Calu3 (cell line): ENCODE results near the gene TMEM202. TPM values are rescaled to one million over a fixed set of nuclear protein-coding genes. Genes with fewer than 3 reads are reported as not detected.
"Not testable (repeated sequence)": the region's sequence is repeated elsewhere in the genome, so short reads cannot be mapped to it uniquely, and the experiment has no call there.

Source experiments
- BruUV-seq: library from RNA; stranded (reverse); fragments of 400-500 nt; replicated peaks from 2 replicates; lab custom pipeline; 2021; lab: Mats Ljungman, UMichigan
- CTCF ChIA-PET: fragments of 300-600 bp; sonication (Branson Sonifier 250); formaldehyde crosslinking; loops from one replicate; lab custom pipeline; 2022; ENCODE audit warnings: antibody characterized with exemption; lab: Charles Lee
- DNase-seq: peaks from one replicate; pipeline ENCODE4 v3.0.0; 2022
- H3K27ac Mint-ChIP-seq: one replicate; pipeline ENCODE4 v1.8.0; 2022; ENCODE audit warnings: mixed read lengths; ENCODE audit not compliant: unreplicated experiment
- H3K27me3 Mint-ChIP-seq: one replicate; pipeline ENCODE4 v1.8.0; 2022; ENCODE audit warnings: mixed read lengths; ENCODE audit not compliant: unreplicated experiment
- H3K36me3 Mint-ChIP-seq: one replicate; pipeline ENCODE4 v1.8.0; 2022; ENCODE audit warnings: mild to moderate bottlenecking, moderate library complexity, mixed read lengths; ENCODE audit not compliant: insufficient read depth, unreplicated experiment
- H3K4me1 Mint-ChIP-seq: one replicate; pipeline ENCODE4 v1.8.0; 2022; ENCODE audit warnings: mild to moderate bottlenecking, low read depth, mixed read lengths; ENCODE audit not compliant: unreplicated experiment
- H3K4me3 Mint-ChIP-seq: one replicate; pipeline ENCODE4 v1.8.0; 2022; ENCODE audit warnings: mild to moderate bottlenecking, low read depth, moderate library complexity, mixed read lengths; ENCODE audit not compliant: unreplicated experiment
- H3K9me3 Mint-ChIP-seq: one replicate; pipeline ENCODE4 v1.8.0; 2022; ENCODE audit warnings: low read depth, mixed read lengths; ENCODE audit not compliant: unreplicated experiment
- CTCF ChIP-seq: fragments of 200-600 bp; IDR thresholded peaks from one replicate; pipeline ENCODE4 v1.8.0; 2022; ENCODE audit warnings: antibody characterized with exemption; ENCODE audit not compliant: unreplicated experiment
- intact Hi-C: fragments of 100-400 bp; cut with micrococcal nuclease; formaldehyde crosslinking; loops from one replicate; pipeline ENCODE4 v1.10.0; 2022; ENCODE audit not compliant: unreplicated experiment
- total RNA-seq: library from RNA; stranded (reverse); gene quantifications from 2 replicates; pipeline ENCODE4 v1.2.3, GENCODE V29; 2022

The TMEM202 gene
- total RNA-seq, 1 experiment from 2014 or later: not detected

GRCh38 chr15:72406936-72407335, 8.8 kb downstream of the TMEM202 start:
- CTCF ChIA-PET: interaction anchor here (0.6 kb wide), 1 partner anchor 268 kb away, joined by 4 read pairs; no protein-coding TSS in a partner anchor
- H3K4me1 Mint-ChIP-seq: no peaks in the 10 kb centered on the region
- no peak overlapping the region for H3K27ac Mint-ChIP-seq
- no peak for TF ChIP-seq CTCF
- no peak for DNase-seq
- H3K36me3 Mint-ChIP-seq: no peaks in the 10 kb centered on the region
- no peak overlapping the region for H3K4me3 Mint-ChIP-seq
- H3K27me3 Mint-ChIP-seq: peaks cover 96% of the 10 kb centered on the region
- no peaks in the 10 kb centered on the region for H3K9me3 Mint-ChIP-seq
- no TSS peak for BruUV-seq
- intact Hi-C loops: no loop called here

- Mint-ChIP-seq H3K36me3 (no peaks in the 10 kb centered on the region), H3K9me3 (no peaks in the 10 kb centered on the region), H3K4me1 (no peaks in the 10 kb centered on the region), H3K4me3 (no peak overlapping the region), H3K27ac (no peak overlapping the region), H3K27me3 (peaks cover 54% of the 10 kb centered on the region)
- intact Hi-C loops: no loop called here
- DNase-seq: no peak
- CTCF ChIA-PET: no interaction called here
- no TSS peak for BruUV-seq
- no peak for TF ChIP-seq CTCF
These were observed 13.0 kb downstream of the TMEM202 start for GRCh38 chr15:72411111-72411510.

- CTCF ChIA-PET: no interaction called here
- TF ChIP-seq CTCF: no peak
- Mint-ChIP-seq H3K4me3 (no peak overlapping the region), H3K4me1 (no peaks in the 10 kb centered on the region), H3K36me3 (no peaks in the 10 kb centered on the region), H3K9me3 (no peaks in the 10 kb centered on the region), H3K27ac (no peak overlapping the region), H3K27me3 (peaks cover 49% of the 10 kb centered on the region)
- no peak for DNase-seq
- no TSS peak for BruUV-seq
- intact Hi-C loops: no loop called here
These were observed 13.4 kb downstream of the TMEM202 start for GRCh38 chr15:72411544-72411943.

GRCh38 chr15:72413337-72413736, 15.2 kb downstream of the TMEM202 start:
- H3K36me3 Mint-ChIP-seq, H3K9me3 Mint-ChIP-seq, BruUV-seq, H3K4me3 Mint-ChIP-seq, CTCF ChIA-PET, DNase-seq, intact Hi-C loops, H3K4me1 Mint-ChIP-seq, H3K27ac Mint-ChIP-seq: not testable (repeated sequence)
- peaks cover 44% of the 10 kb centered on the region for H3K27me3 Mint-ChIP-seq

GRCh38 chr15:72415304-72415703, 17.2 kb downstream of the TMEM202 start:
- H3K36me3 Mint-ChIP-seq: no peaks in the 10 kb centered on the region
- no peak for DNase-seq
- intact Hi-C loops: no loop called here
- no peak overlapping the region for H3K27ac Mint-ChIP-seq
- H3K27me3 Mint-ChIP-seq: peaks cover 38% of the 10 kb centered on the region
- no peaks in the 10 kb centered on the region for H3K9me3 Mint-ChIP-seq
- no peak overlapping the region for H3K4me3 Mint-ChIP-seq
- BruUV-seq: no TSS peak
- H3K4me1 Mint-ChIP-seq: no peaks in the 10 kb centered on the region
- CTCF ChIA-PET: no interaction called here
- TF ChIP-seq CTCF: no peak

GRCh38 chr15:72419768-72420167, 21.7 kb downstream of the TMEM202 start:
- H3K4me1 Mint-ChIP-seq, H3K4me3 Mint-ChIP-seq, H3K36me3 Mint-ChIP-seq, BruUV-seq, DNase-seq, H3K9me3 Mint-ChIP-seq, intact Hi-C loops, H3K27ac Mint-ChIP-seq: not testable (repeated sequence)
- peaks cover 70% of the 10 kb centered on the region for H3K27me3 Mint-ChIP-seq
- CTCF ChIA-PET: interaction anchor here (0.6 to 1.2 kb wide), 3 partner anchors 22 to 94 kb away, joined by 5 to 9 read pairs (median 9); no protein-coding TSS in a partner anchor
